MM.1S (cell line): ENCODE data around the gene BCAP29.
"Not testable (repeated sequence)": the region's sequence is repeated elsewhere in the genome, so short reads cannot be mapped to it uniquely, and the experiment has no call there.

Source experiments
- DNase-seq: peaks from one replicate; pipeline ENCODE4 v3.0.0-alpha.2; 2015
- H2AFZ ChIP-seq: fragments of 300-600 bp; sonication (generic); 2 replicates; pipeline ENCODE4 v1.6.0; 2016; ENCODE audit warnings: antibody characterized with exemption, low read length
- H3F3A ChIP-seq: fragments of 300-600 bp; sonication (generic); 2 replicates; pipeline ENCODE4 v1.6.1; 2016; ENCODE audit warnings: mild to moderate bottlenecking, antibody characterized with exemption, low read length, moderate library complexity, mixed read lengths; ENCODE audit not compliant: insufficient read depth
- H3K27ac ChIP-seq: fragments of 300-600 bp; sonication (generic); 2 replicates; pipeline ENCODE4 v1.5.1; 2016; ENCODE audit warnings: mild to moderate bottlenecking, low read length
- H3K27me3 ChIP-seq: fragments of 300-600 bp; sonication (generic); replicated peaks from 2 replicates; pipeline ENCODE4 v1.6.0; 2016; ENCODE audit warnings: low read length; ENCODE audit not compliant: insufficient read depth
- H3K36me3 ChIP-seq: fragments of 300-600 bp; sonication (generic); replicated peaks from 2 replicates; pipeline ENCODE4 v1.6.1; 2016; ENCODE audit warnings: mild to moderate bottlenecking, low read length, mixed read lengths; ENCODE audit not compliant: insufficient read depth
- H3K4me1 ChIP-seq: fragments of 300-600 bp; sonication (generic); 2 replicates; pipeline ENCODE4 v1.6.1; 2016; ENCODE audit warnings: low read length, mixed read lengths
- H3K4me2 ChIP-seq: fragments of 300-600 bp; sonication (generic); 2 replicates; pipeline ENCODE4 v1.6.0; 2016; ENCODE audit warnings: low read depth, low read length
- H3K4me3 ChIP-seq: fragments of 300-600 bp; sonication (generic); 2 replicates; pipeline ENCODE4 v1.5.1; 2016; ENCODE audit warnings: low read length, mixed read lengths
- H3K79me2 ChIP-seq: fragments of 300-600 bp; sonication (generic); 2 replicates; pipeline ENCODE4 v1.6.1; 2016; ENCODE audit warnings: mixed run types, low read length, mixed read lengths
- H3K9ac ChIP-seq: fragments of 300-600 bp; sonication (generic); 2 replicates; pipeline ENCODE4 v1.6.1; 2016; ENCODE audit warnings: low read length, mixed read lengths
- H3K9me2 ChIP-seq: fragments of 300-600 bp; sonication (generic); replicated peaks from 2 replicates; pipeline ENCODE4 v1.6.1; 2016; ENCODE audit warnings: mild to moderate bottlenecking, low read length, mixed read lengths; ENCODE audit not compliant: insufficient read depth
- H3K9me3 ChIP-seq: fragments of 300-600 bp; sonication (generic); replicated peaks from 2 replicates; pipeline ENCODE4 v1.6.1; 2016; ENCODE audit warnings: mild to moderate bottlenecking, low read length, mixed read lengths; ENCODE audit not compliant: insufficient read depth
- H4K20me1 ChIP-seq: fragments of 300-600 bp; sonication (generic); 2 replicates; pipeline ENCODE4 v1.6.1; 2016; ENCODE audit warnings: mild to moderate bottlenecking, low read length, moderate library complexity, mixed read lengths; ENCODE audit not compliant: insufficient read depth
- CTCF ChIP-seq: fragments of 300-600 bp; sonication (generic); IDR thresholded peaks from 2 replicates; pipeline ENCODE4 v1.5.1; 2016; ENCODE audit warnings: antibody characterized with exemption, low read length, mixed read lengths
- EZH2 ChIP-seq: fragments of 300-600 bp; sonication (generic); optimal IDR thresholded peaks from 2 replicates; pipeline ENCODE3; 2017; ENCODE audit warnings: low read depth, mild to moderate bottlenecking, antibody characterized with exemption, low read length, mixed read lengths
- EZH2phosphoT487 ChIP-seq: fragments of 300-600 bp; sonication (generic); IDR thresholded peaks from 2 replicates; pipeline ENCODE4 v1.6.1; 2018; ENCODE audit warnings: antibody characterized with exemption, low read length

BCAP29 gene

DNA sequence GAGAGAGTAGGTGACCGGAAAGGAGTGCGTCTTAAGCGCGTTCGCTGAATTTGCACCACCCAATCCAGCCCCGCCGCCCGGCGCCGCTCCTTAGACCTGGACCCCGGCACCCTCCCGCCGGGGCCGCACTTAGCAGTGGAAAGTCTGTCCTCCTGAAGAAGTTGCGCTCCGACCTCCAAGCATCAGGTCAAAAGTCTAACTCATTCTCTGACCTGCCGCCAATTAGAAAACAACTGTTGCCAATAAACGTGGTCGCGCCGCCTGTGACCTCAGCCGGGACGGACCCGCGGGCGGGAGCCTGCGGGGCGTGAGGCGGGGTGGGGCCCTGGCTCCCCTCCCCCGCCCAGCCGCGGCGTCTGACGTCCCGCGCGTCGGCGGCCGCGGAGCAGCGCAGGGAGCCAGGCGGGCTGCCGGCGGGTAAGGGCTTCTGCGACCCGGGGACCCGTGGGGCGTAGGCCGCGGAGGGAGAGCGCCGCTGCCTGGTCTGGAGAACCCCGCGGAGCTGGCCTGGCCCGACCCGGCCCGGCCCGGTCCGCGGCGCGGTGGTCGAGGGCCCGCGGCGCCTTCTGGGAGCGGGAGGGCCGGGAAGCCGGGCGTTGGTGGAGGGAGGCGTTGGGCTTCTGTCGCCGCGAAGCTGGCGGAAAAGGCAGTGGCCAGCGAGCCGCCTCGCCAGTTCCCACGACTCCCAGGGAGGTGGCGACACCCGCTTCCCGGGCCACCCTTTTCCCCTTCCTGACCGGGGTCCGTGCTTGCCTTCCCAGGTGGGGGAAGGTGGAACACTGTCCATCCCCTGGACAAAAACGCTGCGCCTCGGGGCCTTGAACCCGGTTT is at the start of gene BCAP29:
BCAP29 (plus strand) TSS at position 362 of the 831 bp plus-strand sequence. CDS start 527 bp downstream, outside the sequence.
- Histone ChIP-seq H3K4me2 (peak within 1 kb of the TSS; percentile 95), H3K27me3 (no peaks in the 10 kb centered on the region), H3K4me3 (peak within 1 kb of the TSS; percentile 86), H3K4me1 (no peaks in the 10 kb centered on the region), H3K9me2 (no peaks in the 10 kb centered on the region), H3K36me3 (no peaks in the 10 kb centered on the region), H2AFZ (peak within 1 kb of the TSS; percentile 90), H3K27ac (peak within 1 kb of the TSS; percentile 14; the same call in 1 of the 2 replicates), H3K79me2 (peaks cover 6% of the 10 kb centered on the region; the same call in 1 of the 2 replicates), H3F3A (peaks cover 7% of the 10 kb centered on the region), H3K9me3 (no peaks in the 10 kb centered on the region), H3K9ac (peak within 1 kb of the TSS; percentile 62), H4K20me1 (no peaks in the 10 kb centered on the region)
- peak; percentile 84 for DNase-seq
- no peak for TF ChIP-seq EZH2
- TF ChIP-seq CTCF, result peak; percentile 31
- TF ChIP-seq EZH2phosphoT487, result no peak

- TF ChIP-seq EZH2phosphoT487 (no peak), CTCF (no peak), EZH2 (no peak)
- no peaks in the 10 kb centered on the region for H4K20me1 ChIP-seq
- H2AFZ ChIP-seq, result no peak overlapping the region
- no peaks in the 10 kb centered on the region for H3K4me1 ChIP-seq
- no peaks in the 10 kb centered on the region for H3K9me3 ChIP-seq
- H3K9ac ChIP-seq, result no peak overlapping the region
- H3F3A ChIP-seq, result no peaks in the 10 kb centered on the region
- H3K79me2 ChIP-seq, result no peaks in the 10 kb centered on the region
- H3K27me3 ChIP-seq, result no peaks in the 10 kb centered on the region
- H3K4me3 ChIP-seq, result no peak overlapping the region
- H3K9me2 ChIP-seq, result no peaks in the 10 kb centered on the region
- no peak overlapping the region for H3K4me2 ChIP-seq
- DNase-seq, result no peak
- H3K27ac ChIP-seq, result no peak overlapping the region
- H3K36me3 ChIP-seq, result no peaks in the 10 kb centered on the region
Measured at GRCh38 chr7:107530751-107531150, 49.3 kb upstream of the BCAP29 start.

DNA sequence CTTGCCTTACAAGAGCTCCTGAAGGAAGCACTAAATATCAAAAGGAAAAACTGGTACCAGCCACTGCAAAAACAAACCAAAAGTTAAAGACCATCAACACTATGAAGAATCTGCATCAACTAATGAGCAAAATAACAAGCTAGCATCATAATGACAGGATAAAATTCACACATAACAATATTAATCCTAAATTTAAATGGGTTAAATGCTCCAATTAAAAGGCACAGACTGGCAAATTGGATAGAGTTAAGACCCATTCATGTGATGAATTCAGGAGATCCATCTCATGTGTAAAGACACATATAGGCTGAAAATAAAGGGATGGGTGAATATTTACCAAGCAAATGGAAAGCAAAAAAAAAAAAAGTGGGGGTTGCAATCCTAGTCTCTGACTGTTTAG is 45.9 kb upstream of the BCAP29 start:
- no peak overlapping the region for H3K9ac ChIP-seq
- H3K4me1 ChIP-seq, result no peaks in the 10 kb centered on the region
- H4K20me1 ChIP-seq, result no peaks in the 10 kb centered on the region
- no peak for TF ChIP-seq CTCF
- no peak for TF ChIP-seq EZH2
- no peak for TF ChIP-seq EZH2phosphoT487
- no peaks in the 10 kb centered on the region for H3F3A ChIP-seq
- H3K4me3 ChIP-seq, result no peak overlapping the region
- H3K79me2 ChIP-seq, result no peaks in the 10 kb centered on the region
- no peaks in the 10 kb centered on the region for H3K9me3 ChIP-seq
- H2AFZ ChIP-seq, result no peak overlapping the region
- no peak overlapping the region for H3K27ac ChIP-seq
- no peaks in the 10 kb centered on the region for H3K36me3 ChIP-seq
- no peak overlapping the region for H3K4me2 ChIP-seq
- no peaks in the 10 kb centered on the region for H3K27me3 ChIP-seq
- H3K9me2 ChIP-seq, result no peaks in the 10 kb centered on the region
- no peak for DNase-seq

DNA sequence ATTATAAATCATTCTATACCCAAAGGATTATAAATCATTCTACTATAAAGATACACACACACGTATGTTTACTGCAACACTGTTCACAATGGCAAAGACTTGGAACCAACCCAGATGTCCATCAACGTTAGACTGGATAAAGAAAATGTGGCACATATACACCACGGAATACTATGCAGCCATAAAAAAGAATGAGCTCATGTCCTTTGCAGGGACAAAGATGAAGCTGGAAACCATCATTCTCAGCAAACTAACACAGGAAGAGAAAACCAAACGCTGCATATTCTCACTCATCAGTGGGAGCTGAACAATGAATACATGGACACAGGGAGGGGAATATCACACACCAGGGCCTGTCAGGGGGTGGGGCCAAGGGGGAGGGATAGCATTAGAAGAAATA is 42.8 kb upstream of the BCAP29 start:
- not testable (repeated sequence) for H3K27ac ChIP-seq, H4K20me1 ChIP-seq, DNase-seq, H3F3A ChIP-seq, H3K27me3 ChIP-seq, H3K4me3 ChIP-seq, H3K36me3 ChIP-seq, H3K4me1 ChIP-seq, H3K79me2 ChIP-seq, H3K9me2 ChIP-seq, H3K9ac ChIP-seq, H3K9me3 ChIP-seq, H3K4me2 ChIP-seq, H2AFZ ChIP-seq
